Trophoblast cell (in vitro differentiated cells and primary cell): ENCODE measurements around the gene RCAN3.
"Not testable (repeated sequence)": the region's sequence is repeated elsewhere in the genome, so short reads cannot be mapped to it uniquely, and the experiment has no call there.

ENCODE experiments used
- DNase-seq, 2 donors: peaks; one replicate each; pipeline ENCODE4 v3.0.0-alpha.2; 2016
- H2AFZ ChIP-seq: 2 replicates; pipeline ENCODE4 v1.6.1; 2013; ENCODE audit warnings: low read length, moderate library complexity, mild to moderate bottlenecking; ENCODE audit not compliant: insufficient read depth, poor library complexity
- H2AK5ac ChIP-seq: 2 replicates; pipeline ENCODE4 v1.6.1; 2013; ENCODE audit warnings: mild to moderate bottlenecking, low read length
- H2BK120ac ChIP-seq: 2 replicates; pipeline ENCODE4 v1.6.1; 2013; ENCODE audit warnings: low read length, mild to moderate bottlenecking, moderate library complexity; ENCODE audit not compliant: insufficient read depth, poor library complexity
- H2BK12ac ChIP-seq: 2 replicates; pipeline ENCODE4 v1.6.1; 2013; ENCODE audit warnings: mild to moderate bottlenecking, low read length, moderate library complexity
- H2BK5ac ChIP-seq: 2 replicates; pipeline ENCODE4 v1.6.1; 2013; ENCODE audit warnings: low read length, low read depth, moderate library complexity, mild to moderate bottlenecking; ENCODE audit not compliant: poor library complexity
- H3K14ac ChIP-seq: 2 replicates; pipeline ENCODE4 v1.6.1; 2013; ENCODE audit warnings: mild to moderate bottlenecking, low read length
- H3K18ac ChIP-seq: 2 replicates; pipeline ENCODE4 v1.6.1; 2013; ENCODE audit warnings: mild to moderate bottlenecking, low read length
- H3K23ac ChIP-seq: 2 replicates; pipeline ENCODE4 v1.6.1; 2013; ENCODE audit warnings: low read length
- H3K27ac ChIP-seq: 2 replicates; pipeline ENCODE4 v1.5.1; 2013; ENCODE audit warnings: low read depth, mild to moderate bottlenecking, inconsistent platforms, low read length, moderate library complexity
- H3K27me3 ChIP-seq: 2 replicates; pipeline ENCODE4 v1.6.1; 2013; ENCODE audit warnings: inconsistent platforms, mild to moderate bottlenecking, low read length, moderate library complexity; ENCODE audit not compliant: insufficient read depth
- H3K36me3 ChIP-seq, 2 experiments: 1 replicate in 1 of 2; 2 replicates in 1 of 2; pipeline ENCODE4 v1.6.1; 2013; ENCODE audit warnings: low read length in 2 of 2, mild to moderate bottlenecking in 2 of 2, moderate library complexity in 1 of 2; ENCODE audit not compliant: insufficient read depth in 2 of 2, control insufficient read depth in 1 of 2
- H3K4ac ChIP-seq: 2 replicates; pipeline ENCODE4 v1.6.1; 2013; ENCODE audit warnings: low read depth, mild to moderate bottlenecking, low read length, moderate library complexity
- H3K4me1 ChIP-seq, 2 experiments: 1 replicate in 1 of 2; 2 replicates in 1 of 2; pipeline ENCODE4 v1.6.1; 2013; ENCODE audit warnings: low read length in 2 of 2, mild to moderate bottlenecking in 2 of 2, moderate library complexity in 1 of 2; ENCODE audit not compliant: insufficient read depth in 2 of 2, control insufficient read depth in 1 of 2
- H3K4me2 ChIP-seq: 2 replicates; pipeline ENCODE4 v1.6.1; 2013; ENCODE audit warnings: inconsistent platforms, mild to moderate bottlenecking, low read length, moderate library complexity
- H3K4me3 ChIP-seq: 2 replicates; pipeline ENCODE4 v1.5.1; 2013; ENCODE audit warnings: mild to moderate bottlenecking, low read depth, low read length, inconsistent platforms
- H3K79me1 ChIP-seq: one replicate; pipeline ENCODE4 v1.6.1; 2013; ENCODE audit warnings: low read length
- H3K79me2 ChIP-seq: 2 replicates; pipeline ENCODE4 v1.6.1; 2013; ENCODE audit warnings: low read length, mild to moderate bottlenecking; ENCODE audit not compliant: control insufficient read depth, insufficient read depth, poor library complexity
- H3K9ac ChIP-seq: 2 replicates; pipeline ENCODE4 v1.6.1; 2013; ENCODE audit warnings: mild to moderate bottlenecking, low read length
- H3K9me3 ChIP-seq: 2 replicates; pipeline ENCODE4 v1.6.1; 2013; ENCODE audit warnings: low read depth, mild to moderate bottlenecking, control low read depth, inconsistent platforms, low read length; ENCODE audit not compliant: insufficient read depth
- H4K12ac ChIP-seq: 2 replicates; pipeline ENCODE4 v1.6.1; 2013; ENCODE audit warnings: low read depth, mild to moderate bottlenecking, low read length, moderate library complexity
- H4K8ac ChIP-seq: 2 replicates; pipeline ENCODE4 v1.6.1; 2013; ENCODE audit warnings: low read depth, mild to moderate bottlenecking, low read length, moderate library complexity
- H4K91ac ChIP-seq: one replicate; pipeline ENCODE4 v1.6.1; 2013; ENCODE audit warnings: low read depth, mild to moderate bottlenecking, low read length, moderate library complexity
- WGBS: extraction: QIAGEN DNeasy Blood & Tissue Kit; methylation state at CpG from one replicate; pipeline ENCODE4 v1.1.7; 2013; ENCODE audit warnings: missing lambda C conversion rate; ENCODE audit not compliant: insufficient read length, insufficient coverage; ENCODE audit errors: extremely low coverage; 5-methylcytosine and 5-hydroxymethylcytosine counted together

RCAN3 gene

GRCh38 chr1:24526940-24527542 lies 24.4 kb downstream of the RCAN3 start:
- Histone ChIP-seq H3K4me2 (no peak overlapping the region), H3K4ac (no peak overlapping the region), H3K4me1 (no peaks in the 10 kb centered on the region), H3K27ac (no peak overlapping the region), H4K8ac (no peak overlapping the region), H3K9me3 (no peaks in the 10 kb centered on the region), H3K23ac (no peak overlapping the region), H3K14ac (no peak overlapping the region), H2BK120ac (no peak overlapping the region), H4K91ac (no peak overlapping the region), H3K79me2 (no peaks in the 10 kb centered on the region), H3K79me1 (no peaks in the 10 kb centered on the region), H2BK5ac (no peak overlapping the region), H3K4me3 (no peak overlapping the region), H2AFZ (no peak overlapping the region), H2BK12ac (no peak overlapping the region), H4K12ac (no peak overlapping the region), H3K9ac (no peak overlapping the region), H3K27me3 (no peaks in the 10 kb centered on the region), H3K36me3 (peaks cover 0 to 2% of the 10 kb centered on the region in 2 experiments), H2AK5ac (no peak overlapping the region), H3K18ac (peak overlapping the region; percentile 37)
- no CpG with 5 or more reads among the region's 8 CpGs for WGBS
- DNase-seq, result peak; percentile 42 to 65

- no peak overlapping the region for H3K9ac ChIP-seq
- H3K27me3 ChIP-seq, result no peaks in the 10 kb centered on the region
- WGBS, result no CpG with 5 or more reads among the region's 2 CpGs
- H2BK12ac ChIP-seq, result no peak overlapping the region
- H3K79me2 ChIP-seq, result no peaks in the 10 kb centered on the region
- no peak overlapping the region for H2BK5ac ChIP-seq
- H3K9me3 ChIP-seq, result no peaks in the 10 kb centered on the region
- H3K23ac ChIP-seq, result no peak overlapping the region
- H3K4me3 ChIP-seq, result no peak overlapping the region
- no peak overlapping the region for H3K14ac ChIP-seq
- no peak overlapping the region for H2AFZ ChIP-seq
- H3K4ac ChIP-seq, result no peak overlapping the region
- no peak for DNase-seq
- no peaks in the 10 kb centered on the region for H3K4me1 ChIP-seq
- no peak overlapping the region for H2BK120ac ChIP-seq
- H2AK5ac ChIP-seq, result no peak overlapping the region
- H3K4me2 ChIP-seq, result no peak overlapping the region
- no peak overlapping the region for H4K91ac ChIP-seq
- no peak overlapping the region for H3K18ac ChIP-seq
- peaks cover 0 to 6% of the 10 kb centered on the region in 2 experiments for H3K36me3 ChIP-seq
- no peak overlapping the region for H4K12ac ChIP-seq
- no peak overlapping the region for H4K8ac ChIP-seq
- H3K27ac ChIP-seq, result no peak overlapping the region
- H3K79me1 ChIP-seq, result no peaks in the 10 kb centered on the region
These were observed 26.1 kb downstream of the RCAN3 start for GRCh38 chr1:24528744-24529143.

GRCh38 chr1:24529292-24529691 lies 26.7 kb downstream of the RCAN3 start:
- not testable (repeated sequence) for H2BK120ac ChIP-seq, H3K18ac ChIP-seq, H4K12ac ChIP-seq, DNase-seq, H3K4me1 ChIP-seq, H3K14ac ChIP-seq, H3K23ac ChIP-seq, H3K4ac ChIP-seq, H4K91ac ChIP-seq, H3K27ac ChIP-seq, H3K36me3 ChIP-seq, H3K4me2 ChIP-seq, H2BK12ac ChIP-seq, H3K4me3 ChIP-seq, H2AK5ac ChIP-seq, H3K9ac ChIP-seq, H2BK5ac ChIP-seq, H3K27me3 ChIP-seq, H3K79me1 ChIP-seq, H3K79me2 ChIP-seq, H4K8ac ChIP-seq, H2AFZ ChIP-seq, H3K9me3 ChIP-seq
- WGBS, result no CpG with 5 or more reads among the region's 7 CpGs

- no peak overlapping the region for H4K12ac ChIP-seq
- H3K4ac ChIP-seq, result no peak overlapping the region
- peak overlapping the region; percentile 50 for H2BK12ac ChIP-seq
- WGBS, result no CpG with 5 or more reads among the region's 21 CpGs
- no peak overlapping the region for H2AFZ ChIP-seq
- no peaks in the 10 kb centered on the region for H3K79me2 ChIP-seq
- peak overlapping the region; percentile 60 for H3K14ac ChIP-seq
- peak overlapping the region; percentile 8 for H4K91ac ChIP-seq
- no peak overlapping the region for H3K27ac ChIP-seq
- no peaks in the 10 kb centered on the region for H3K79me1 ChIP-seq
- H3K9ac ChIP-seq, result no peak overlapping the region
- H2BK120ac ChIP-seq, result no peak overlapping the region
- H2BK5ac ChIP-seq, result no peak overlapping the region
- no peaks in the 10 kb centered on the region for H3K9me3 ChIP-seq
- no peak overlapping the region for H3K4me2 ChIP-seq
- H3K18ac ChIP-seq, result no peak overlapping the region
- no peak overlapping the region for H4K8ac ChIP-seq
- DNase-seq, result no peak
- H3K4me3 ChIP-seq, result no peak overlapping the region
- H3K23ac ChIP-seq, result no peak overlapping the region
- no peak overlapping the region for H2AK5ac ChIP-seq
- H3K36me3 ChIP-seq, result peaks cover 5 to 7% of the 10 kb centered on the region in 2 experiments
- H3K27me3 ChIP-seq, result no peaks in the 10 kb centered on the region
- peaks cover 2 to 3% of the 10 kb centered on the region in 2 experiments for H3K4me1 ChIP-seq
These were observed 32.4 kb downstream of the RCAN3 start for GRCh38 chr1:24535021-24535424.
